Stimulated activated CD4-positive, alpha-beta T cell treated with anti-CD3 and anti-CD28 coated beads, Interleukin-12 subunit alpha, Interleukin-12 subunit beta, amount 100 ng/mL, for 48 hours (primary cell): ENCODE data around the gene FBXO34.

Experiments used
- DNase-seq, 3 donors: peaks; one replicate each; pipeline ENCODE4 v3.0.0-alpha.2; 2020; ENCODE audit warnings: low read depth in 2 of 3, low spot score in 1 of 3

The FBXO34 gene

DNA sequence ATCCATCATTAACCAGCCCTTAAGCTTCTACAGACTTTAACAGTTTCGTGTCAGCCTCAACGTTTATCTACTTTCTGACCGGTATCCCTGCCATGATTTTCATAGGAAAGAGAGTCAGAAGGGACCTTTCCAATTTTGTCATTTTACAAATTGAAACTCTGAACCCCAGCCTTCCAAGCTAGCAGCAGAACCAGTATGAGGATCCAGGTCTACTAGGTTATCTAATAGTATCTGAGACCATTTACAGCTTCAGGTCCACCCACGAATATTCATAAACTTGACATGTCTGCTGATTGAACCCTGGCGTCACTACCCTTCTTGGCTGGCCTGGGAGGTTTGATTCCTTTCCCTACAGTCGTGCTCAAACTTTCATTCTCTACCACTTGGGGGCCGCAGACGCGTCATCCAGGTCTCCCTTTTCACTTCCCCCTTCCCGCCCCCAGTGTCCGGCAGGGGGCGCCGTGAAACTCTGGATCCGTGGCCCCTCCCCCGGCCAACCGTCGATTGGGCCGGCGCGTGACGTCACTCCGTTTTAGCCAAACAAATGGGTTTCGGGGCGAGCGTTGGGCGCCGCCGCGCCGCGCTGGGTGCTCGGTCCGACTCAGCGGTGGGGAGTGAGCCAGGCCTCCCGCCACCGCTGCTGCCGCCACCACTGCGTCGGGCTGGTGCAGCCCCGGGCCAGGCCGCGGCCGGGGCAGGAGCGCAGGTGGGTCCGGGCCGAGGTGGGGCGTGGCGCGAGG is at the start of gene FBXO34:
Gene FBXO34 (plus strand): TSS at position 590 of the 740 bp plus-strand sequence. CDS start 78,970 bp downstream, outside the sequence.
- peak; percentile 97 to 100 (median 100) for DNase-seq

DNA sequence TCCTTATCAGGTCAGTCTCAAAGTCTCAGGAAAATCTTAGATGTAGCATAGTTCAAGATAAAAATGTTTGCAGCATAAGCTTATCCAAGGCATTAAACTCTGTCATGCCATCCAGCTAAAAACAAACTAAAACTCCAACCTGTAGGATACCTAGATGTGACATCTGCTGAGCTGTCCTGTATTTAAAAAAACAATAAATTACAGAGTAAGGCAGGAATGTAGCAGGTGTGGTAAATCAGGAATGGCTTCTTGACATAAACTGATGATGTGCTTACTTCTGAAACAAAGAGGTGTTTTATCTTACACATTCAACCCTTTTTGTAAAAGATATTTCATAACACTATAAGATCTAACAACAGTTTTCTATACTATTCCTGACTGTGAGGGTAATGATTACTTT is 49.3 kb upstream of the FBXO34 start:
- no peak for DNase-seq

GRCh38 chr14:55223364-55223763 is 47.9 kb upstream of the FBXO34 start:
- DNase-seq = no peak

- DNase-seq = no peak
These were observed 43.0 kb upstream of the FBXO34 start for GRCh38 chr14:55228261-55228660.

DNA sequence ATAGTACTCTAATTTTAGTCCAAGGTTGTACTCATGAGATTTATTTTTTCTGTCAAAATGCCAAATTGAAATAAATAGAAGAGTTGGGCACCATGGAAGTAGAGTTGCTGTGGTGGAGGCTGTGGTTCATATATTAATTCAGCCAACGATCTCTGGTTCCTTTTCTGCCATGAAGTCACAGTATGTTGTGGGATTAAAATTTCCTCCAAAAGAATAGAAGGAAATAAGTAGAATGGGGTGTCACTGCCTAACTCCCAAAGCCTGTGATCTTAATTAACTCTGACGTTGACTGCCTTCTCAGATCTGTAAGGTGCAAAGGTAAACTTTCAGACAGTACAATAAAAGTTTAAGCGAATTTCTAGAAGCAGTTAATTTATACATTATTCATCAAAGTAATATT is 37.6 kb upstream of the FBXO34 start:
- DNase-seq = no peak

GRCh38 chr14:55238019-55238680 is 33.1 kb upstream of the FBXO34 start:
- DNase-seq = no peak

DNA sequence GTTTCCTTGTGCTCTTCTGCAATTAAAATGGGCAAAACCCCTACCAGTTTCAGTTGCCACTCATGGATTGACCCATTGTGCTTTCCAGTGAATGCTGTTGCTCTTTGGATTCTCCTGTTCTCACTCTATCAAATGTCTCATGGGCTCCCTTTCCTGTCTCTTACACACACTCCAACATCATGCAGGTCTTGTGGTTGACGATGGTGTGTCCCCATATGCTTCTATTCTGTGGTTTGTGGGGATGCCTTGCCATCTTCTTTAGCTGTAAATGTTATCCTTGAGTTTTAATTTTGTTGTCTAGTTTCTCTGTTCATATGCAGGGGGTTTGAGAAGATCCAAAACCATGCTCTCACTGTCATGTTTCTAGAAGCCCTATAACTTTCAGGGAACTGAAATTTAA is 31.9 kb upstream of the FBXO34 start:
- DNase-seq = no peak

DNA sequence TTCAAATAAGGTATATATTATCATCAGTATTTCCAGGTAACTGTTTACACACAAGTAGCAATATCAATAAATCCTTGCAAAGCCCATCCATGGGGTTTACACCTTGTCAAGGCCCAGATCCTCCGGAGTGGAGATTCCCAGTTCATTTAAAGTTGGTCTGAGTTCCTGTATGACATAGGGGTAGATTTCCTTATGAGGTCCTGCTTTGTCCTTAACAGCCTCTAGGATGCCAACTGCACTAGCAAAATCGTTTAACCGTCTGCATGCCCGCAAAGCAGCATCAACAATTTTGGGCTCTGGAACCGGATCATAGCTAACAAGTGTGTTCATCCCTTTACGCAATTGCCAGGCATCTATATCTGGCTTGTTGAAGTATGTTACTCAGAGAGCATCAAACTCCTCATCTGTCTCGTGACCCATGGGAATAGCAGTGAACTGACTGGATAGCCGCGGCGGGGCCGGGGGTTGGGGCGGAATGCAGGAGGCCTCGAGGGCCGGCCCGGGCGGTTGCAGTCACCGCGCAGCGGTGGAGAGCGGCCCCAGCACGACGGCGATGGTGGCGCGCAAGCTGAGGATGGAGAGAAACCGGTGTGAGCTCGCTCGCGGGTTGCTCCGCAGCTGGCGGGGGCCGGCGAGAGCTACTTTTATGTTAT is 30.6 kb upstream of the FBXO34 start:
- DNase-seq = no peak

- no peak for DNase-seq
These were observed 29.5 kb upstream of the FBXO34 start for GRCh38 chr14:55241673-55242072.

DNA sequence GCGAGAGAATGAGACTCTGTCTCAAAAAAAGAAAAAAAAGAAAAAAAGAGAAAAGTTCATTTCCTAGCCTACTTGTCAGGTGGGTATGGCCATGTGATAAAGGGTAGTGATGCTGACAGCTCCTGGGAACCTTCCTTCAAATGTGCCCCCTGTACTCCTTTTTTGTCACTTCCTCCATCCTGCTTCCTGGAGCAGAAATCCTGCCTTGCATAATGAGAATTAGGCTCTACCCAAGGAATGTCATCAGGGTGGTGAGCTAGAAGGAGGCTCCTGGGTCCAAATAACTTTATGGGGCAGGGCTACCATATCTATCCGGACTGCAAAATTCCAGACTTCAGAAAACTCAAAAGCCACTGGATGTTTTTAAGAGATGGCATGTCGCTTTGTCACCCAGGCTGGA is 27.8 kb upstream of the FBXO34 start:
- no peak for DNase-seq

DNA sequence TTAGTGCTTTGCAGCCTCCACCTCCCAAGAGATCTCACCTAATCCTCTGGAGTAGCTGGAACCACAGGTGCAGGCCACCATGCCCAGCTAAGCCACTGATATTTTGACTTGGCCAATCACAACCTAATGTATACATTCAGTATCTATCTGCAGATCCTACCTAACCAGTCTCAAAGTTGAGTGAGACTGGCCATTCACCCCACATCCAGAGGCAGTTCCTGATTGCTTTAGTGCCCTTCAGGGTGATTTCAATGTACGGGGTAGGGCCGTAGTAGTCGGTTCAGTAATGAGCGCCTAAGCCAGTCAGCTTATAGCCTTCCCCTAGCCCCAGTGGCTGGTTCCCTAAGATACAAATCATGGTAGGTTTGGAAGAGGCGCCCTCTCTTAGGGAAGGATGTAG is 27.4 kb upstream of the FBXO34 start:
- DNase-seq = no peak

DNA sequence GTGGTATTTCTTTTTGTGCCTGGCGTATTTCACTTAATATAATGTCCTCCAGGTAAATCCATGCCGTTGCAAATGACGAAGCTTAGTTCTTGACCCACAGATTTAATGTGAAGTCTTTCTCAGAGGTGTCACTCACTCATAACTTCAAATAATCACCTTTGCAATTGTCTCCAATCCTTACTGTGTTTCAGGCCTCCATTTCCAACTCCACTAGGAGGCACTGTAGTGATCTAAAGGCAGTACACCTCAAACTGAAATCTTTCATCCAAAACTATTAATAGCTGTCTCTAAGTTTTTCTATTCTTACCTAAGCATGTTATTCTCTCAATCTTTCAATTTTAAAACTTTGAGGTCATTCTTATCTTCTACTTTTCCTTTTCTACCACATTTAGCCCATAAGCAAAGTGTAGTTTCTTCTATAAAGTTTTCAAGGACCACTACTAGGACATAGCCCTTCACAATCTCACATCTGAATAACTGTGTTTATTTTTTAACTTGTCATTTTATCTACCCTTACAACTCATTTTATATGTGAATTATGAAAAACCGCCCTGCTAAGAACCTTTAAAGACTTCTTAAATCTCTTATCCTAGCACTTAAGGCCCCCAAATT is 25.5 kb upstream of the FBXO34 start:
- DNase-seq = peak in 2 of 3 donors; percentile 6 to 22

GRCh38 chr14:55248411-55248810 is 22.8 kb upstream of the FBXO34 start:
- DNase-seq = no peak

GRCh38 chr14:55249423-55249822 is 21.8 kb upstream of the FBXO34 start:
- DNase-seq = no peak

DNA sequence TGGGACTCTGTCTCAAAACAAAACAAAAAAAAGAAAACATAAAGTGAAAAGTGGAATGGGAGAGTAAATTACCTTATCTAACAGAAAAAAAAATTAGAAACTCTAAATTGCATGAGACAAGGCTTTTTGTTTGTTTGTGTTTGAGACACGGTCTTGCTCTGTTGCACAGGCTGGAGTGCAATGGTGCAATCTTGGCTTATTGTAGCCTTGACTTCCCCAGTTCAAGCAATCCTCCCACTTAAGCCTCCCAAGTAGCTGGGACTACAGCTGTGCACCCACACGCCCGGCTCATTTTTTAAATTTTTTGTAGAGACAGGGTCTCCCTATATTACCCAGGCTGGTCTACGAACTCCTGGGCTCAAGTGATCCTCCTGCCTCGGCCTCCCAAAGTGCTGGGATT is 17.9 kb upstream of the FBXO34 start:
- DNase-seq = no peak

GRCh38 chr14:55254581-55254980 is 16.6 kb upstream of the FBXO34 start:
- no peak for DNase-seq

GRCh38 chr14:55255979-55256378 is 15.2 kb upstream of the FBXO34 start:
- no peak for DNase-seq

GRCh38 chr14:55256586-55256985 is 14.6 kb upstream of the FBXO34 start:
- no peak for DNase-seq

- DNase-seq = no peak
These were observed 6.0 kb upstream of the FBXO34 start for GRCh38 chr14:55265197-55265596.

DNA sequence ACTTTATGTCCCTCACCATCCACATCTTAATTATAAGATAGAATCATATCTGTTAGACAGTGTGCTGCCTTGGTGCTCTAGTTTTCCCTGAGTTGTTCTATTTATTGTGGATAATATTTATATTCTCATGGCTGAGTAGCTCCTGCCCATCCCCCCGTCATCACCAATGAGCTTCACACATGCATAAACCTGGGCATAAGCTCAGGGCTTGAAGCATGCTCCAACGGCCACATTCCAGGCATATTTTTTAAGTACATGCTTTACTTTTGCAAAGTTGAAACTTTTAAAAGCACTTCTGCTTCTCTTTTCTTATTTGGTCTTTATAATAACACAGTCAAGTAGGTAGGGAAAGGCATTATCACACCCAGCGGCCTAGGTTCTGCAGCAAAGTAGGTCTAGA is 3.4 kb upstream of the FBXO34 start:
- DNase-seq = no peak

- peak; percentile 32 to 45 (median 43) for DNase-seq
These were observed 514 bp downstream of the FBXO34 start for GRCh38 chr14:55271572-55272298.
